GM18526 (cell line): ENCODE measurements around the gene ATP8A2.

Experiments used
- POLR2A ChIP-seq: IDR thresholded peaks from 3 replicates; pipeline ENCODE4 v1.6.1; 2011; ENCODE audit not compliant: insufficient read length; ENCODE audit errors: extremely low read depth

ATP8A2 gene

GRCh38 chr13:25910991-25911419, 539.2 kb downstream of the ATP8A2 start:
- TF ChIP-seq POLR2A = no peak

GRCh38 chr13:25912961-25913360, 541.2 kb downstream of the ATP8A2 start:
- TF ChIP-seq POLR2A = no peak

DNA sequence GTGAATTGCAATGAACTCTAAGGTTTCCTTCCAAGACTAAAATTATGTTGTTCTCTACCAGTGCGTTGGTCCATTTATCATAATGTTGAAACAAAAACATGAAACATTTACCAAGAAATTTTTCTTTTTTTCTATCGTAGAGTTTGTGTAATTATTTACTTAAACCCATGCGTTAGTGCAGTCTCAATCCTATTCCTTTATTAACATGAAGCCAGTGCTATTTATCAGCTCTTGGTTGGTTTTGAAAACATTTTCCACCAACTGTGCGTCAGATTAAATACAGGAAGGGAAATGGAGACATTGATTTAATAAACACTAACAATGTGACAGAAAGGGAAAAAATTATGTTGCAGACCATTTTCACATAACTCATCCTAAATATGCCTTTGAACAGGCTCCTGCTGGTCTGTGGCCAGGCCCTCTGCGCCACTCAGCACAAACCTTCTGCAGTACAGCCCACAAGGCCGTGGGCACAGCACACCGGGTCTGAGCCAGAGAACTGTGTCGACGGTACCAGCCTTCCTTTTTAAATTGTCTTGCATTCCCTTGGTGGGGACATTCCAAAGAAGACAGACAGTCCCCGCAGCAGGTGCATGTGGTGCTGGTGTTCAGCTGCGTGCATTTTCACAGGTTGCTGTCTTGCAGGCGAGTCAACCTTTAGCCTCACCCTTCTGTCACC, 544.2 kb downstream of the ATP8A2 start:
- no peak for TF ChIP-seq POLR2A

DNA sequence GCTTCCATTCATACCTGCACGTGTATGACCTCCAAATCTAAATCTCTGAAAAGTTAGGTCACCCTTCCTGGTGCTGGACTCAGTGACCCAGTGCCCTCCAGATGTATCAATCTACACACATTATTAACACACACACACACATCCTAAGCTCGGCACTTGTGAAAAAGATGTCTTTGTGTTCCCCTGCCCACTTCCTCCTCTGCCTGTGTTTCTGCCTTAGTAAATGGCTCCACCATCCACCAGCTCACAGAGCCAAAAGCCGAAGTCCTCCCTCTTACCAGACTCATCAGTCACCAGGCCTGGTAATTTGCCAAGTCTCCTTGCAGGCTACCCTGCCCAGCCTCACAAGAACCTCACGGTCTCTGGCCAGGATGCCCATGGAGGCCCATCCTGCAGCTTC, 548.5 kb downstream of the ATP8A2 start:
- TF ChIP-seq POLR2A = no peak

DNA sequence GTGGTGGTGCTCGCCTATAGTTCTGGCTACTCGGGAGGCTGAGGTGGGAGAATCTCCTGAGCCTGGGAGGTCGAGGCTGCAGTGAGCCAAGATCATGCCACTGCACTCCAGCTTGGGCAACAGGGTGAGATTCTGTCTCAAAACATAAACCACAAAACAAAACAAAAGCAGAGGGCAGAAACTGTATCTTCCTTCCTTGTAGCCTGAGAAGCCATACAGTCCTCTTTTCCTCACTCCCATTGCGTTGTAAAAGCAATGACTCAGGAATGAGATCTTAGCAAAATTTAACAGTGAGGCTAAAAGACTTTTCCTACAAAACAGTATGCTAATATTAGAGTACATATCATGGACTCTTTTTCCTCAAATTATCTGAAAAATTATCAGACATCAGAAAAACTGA, 549.2 kb downstream of the ATP8A2 start:
- TF ChIP-seq POLR2A = no peak

DNA sequence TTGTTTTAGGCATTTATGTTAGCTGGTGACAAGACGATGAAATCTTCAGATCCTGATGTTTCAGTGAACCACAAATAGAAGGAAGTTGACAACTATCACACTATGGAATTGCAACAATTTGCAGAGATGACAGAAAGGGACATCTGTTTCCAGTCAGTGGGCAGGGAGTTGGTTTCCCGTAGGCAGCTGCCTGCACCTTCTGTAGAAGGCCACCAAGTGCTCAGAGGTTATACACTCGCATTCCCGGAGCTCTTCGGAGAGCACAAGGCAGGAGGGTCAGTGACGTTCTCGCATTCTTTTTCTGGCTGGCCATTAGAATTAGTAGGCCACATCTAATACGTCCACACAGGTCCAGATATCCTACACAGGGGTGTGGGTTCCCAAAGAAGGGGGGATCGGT, 550.6 kb downstream of the ATP8A2 start:
- no peak for TF ChIP-seq POLR2A

DNA sequence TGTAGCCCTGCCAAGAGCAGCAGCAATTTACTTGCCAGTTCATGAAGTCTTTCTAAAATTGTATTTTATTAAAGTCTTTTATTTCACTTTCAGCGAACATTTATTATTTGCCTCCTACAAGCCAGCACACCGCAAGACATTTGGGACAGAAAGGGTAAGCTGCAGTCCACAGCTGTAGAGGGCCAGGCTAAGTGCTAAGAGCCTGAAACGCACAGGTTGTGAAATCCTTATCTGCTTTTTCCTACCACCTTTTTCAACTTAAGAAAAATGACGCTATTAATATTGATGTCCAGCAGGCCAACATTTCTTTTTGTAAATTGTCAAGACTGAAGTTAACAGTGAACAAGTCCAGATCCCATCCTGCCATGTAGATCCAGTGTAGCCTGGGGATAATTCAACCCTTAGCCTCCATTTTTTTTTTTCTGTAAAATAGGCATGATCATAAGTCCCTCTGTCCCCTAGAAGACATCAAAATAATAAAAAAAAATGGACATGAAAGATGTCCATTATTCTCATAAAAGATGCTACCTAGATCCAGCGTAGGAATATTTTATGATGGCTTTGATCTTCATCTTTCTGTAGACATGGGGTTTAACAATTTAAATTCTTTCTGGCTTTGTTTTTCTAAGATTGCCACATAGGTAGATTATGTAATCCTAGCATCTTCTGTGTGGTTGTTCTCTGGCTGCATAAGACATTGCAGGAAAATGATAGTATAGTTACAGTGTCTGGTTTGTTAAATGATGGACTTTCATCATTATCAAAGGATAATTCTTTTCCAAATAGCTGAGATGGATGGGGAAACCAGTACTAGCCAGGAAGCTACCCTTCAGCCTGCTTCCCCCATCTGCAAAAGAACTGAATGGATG, 551.7 kb downstream of the ATP8A2 start:
- TF ChIP-seq POLR2A = no peak

GRCh38 chr13:25927363-25927762, 555.6 kb downstream of the ATP8A2 start:
- no peak for TF ChIP-seq POLR2A

- TF ChIP-seq POLR2A = no peak
Observed at GRCh38 chr13:25927932-25928331, 556.2 kb downstream of the ATP8A2 start.

DNA sequence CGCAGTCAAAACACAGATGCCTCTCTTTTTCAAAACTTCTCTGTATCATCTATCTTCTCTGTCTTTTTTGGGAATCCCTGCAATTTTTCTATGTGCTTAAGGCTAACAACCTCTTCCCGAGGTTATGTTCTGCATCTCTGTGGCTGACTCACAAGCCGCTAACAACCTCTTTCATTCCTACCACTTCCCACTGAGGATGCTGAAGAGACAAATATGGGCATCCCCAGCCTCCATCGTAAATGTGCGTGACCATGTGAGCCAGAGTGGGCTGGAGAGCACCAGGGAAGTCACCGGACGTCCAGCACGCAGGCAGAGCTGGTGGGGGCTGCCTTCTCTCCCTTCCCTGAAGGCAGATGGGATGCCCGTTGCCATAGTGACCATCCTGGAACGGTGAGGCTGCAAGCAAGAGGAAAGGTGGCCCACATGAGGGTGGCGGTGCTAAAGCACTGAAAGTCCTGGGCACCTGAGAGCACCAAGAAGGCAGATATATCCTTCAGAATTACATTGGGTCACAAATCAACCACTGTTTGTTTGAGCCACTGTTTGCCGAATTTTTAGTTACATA, 557.2 kb downstream of the ATP8A2 start:
- no peak for TF ChIP-seq POLR2A

- TF ChIP-seq POLR2A = no peak
Observed at GRCh38 chr13:25929816-25930215, 558.0 kb downstream of the ATP8A2 start.

DNA sequence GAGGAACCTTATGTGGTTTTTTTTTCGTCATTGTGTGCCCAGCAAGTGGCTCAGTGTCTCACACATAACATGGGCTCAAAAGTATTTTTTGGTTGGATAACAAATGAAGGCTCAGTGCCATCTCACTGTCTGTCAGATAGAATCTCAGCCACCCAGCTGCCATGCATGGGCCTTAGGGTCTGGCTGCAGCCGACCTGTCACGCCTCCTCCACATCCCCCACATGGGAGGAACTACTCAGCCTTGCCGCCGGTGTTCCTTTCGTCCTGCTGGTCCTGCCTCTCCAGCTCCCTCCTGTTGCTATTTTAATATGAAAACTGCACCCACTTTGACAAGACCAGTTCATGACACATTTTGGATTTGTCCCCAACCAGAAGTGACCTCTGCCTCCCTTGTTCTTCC, 558.9 kb downstream of the ATP8A2 start:
- no peak for TF ChIP-seq POLR2A

DNA sequence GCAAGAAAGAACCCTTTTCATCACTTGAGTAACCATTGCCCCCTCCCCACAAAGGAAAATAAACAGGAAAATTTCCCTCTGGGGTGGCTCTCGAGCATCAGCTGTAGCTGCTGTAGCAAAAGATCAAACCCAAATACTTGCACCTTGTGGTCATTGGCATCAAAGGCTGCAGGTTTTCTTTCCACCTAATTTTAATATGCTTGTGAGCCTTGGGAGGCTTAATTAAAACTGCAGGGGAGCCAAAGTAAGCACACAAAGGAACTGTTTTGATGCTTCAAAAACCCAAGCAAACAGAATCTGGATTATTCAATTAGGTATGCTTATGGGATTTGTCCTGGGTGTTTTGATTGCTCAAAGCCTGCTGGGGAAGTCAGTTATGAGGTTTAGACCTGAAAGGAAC, 560.6 kb downstream of the ATP8A2 start:
- no peak for TF ChIP-seq POLR2A

DNA sequence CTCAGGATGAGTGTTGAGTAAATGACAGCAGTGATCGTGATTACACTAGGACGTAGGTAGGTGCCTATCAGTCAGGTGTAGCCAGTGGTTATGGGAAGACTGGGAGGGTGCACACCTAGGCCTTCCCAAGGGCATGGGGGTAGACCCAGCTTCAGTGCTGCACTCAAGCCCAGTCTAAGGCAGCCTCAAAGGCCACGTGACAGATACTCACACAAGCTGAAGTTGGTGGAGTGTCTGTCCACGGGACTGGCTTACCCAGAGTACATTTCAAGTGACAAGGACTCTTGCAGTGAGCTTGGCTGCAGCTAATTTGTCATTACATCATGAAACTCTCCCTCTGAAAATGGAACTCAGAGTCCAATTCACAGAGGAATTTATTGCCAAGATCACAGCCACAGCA, 561.7 kb downstream of the ATP8A2 start:
- TF ChIP-seq POLR2A = no peak

- TF ChIP-seq POLR2A = no peak
Observed at GRCh38 chr13:25934127-25934526, 562.4 kb downstream of the ATP8A2 start.
